Heart left ventricle (tissue), 13 donors: ENCODE data around the gene LCN10.

Experiments
- CTCF ChIP-seq, 12 donors: fragments of 200-600 bp; sonication (generic) in 4 of 12; IDR thresholded peaks; one replicate each; pipeline versions ENCODE4 v1.5.0 to v1.8.0; 2018 to 2022; ENCODE audit warnings: antibody characterized with exemption in 12 of 12, mild to moderate bottlenecking in 5 of 12
- POLR2A ChIP-seq, 2 donors: fragments of 450-650 bp; IDR thresholded peaks; one replicate each; pipeline ENCODE4 v1.6.1; 2017; ENCODE audit warnings: antibody characterized with exemption in 2 of 2, mild to moderate bottlenecking in 2 of 2, moderate library complexity in 2 of 2
- donor health status: ischemic (EF 13 %, LVEDD 7.1; RV severe dilation, severe dysfunction).
- donor health status: DM: no; HTN: yes; CAD: no.
- donor health status: DM: no; HTN: no; CAD: no.
- donor health status: ischemic (EF 25% LVEDD 6.9; RV normal size, moderate dysfunction).
- donor health status: ischemic (EF 25% LVEDD 5.7; RV mildly dilated, moderate dysfunction).
- donor health status: ischemic (EF 35%, LVEDD 5.7; RV mildly dilated, moderate dysfunction).
- donor health status: nonischemic (EF 11% LVEDD 7.7; RV severe dilation, severe dysfunction).
- donor health status: DM: yes; HTN: yes; CAD: no.
- donor health status: PGD.
- donor health status: ischemic (EF 29% LVEDD 5.4; RV normal size, mild dysfunction).
- donor health status: nonischemic (EF 23%, LVEDD 6.1; RV moderate dilation, normal function).

- no peak for TF ChIP-seq CTCF (IDR thresholded peaks at IDR 0.05)
- no peak for TF ChIP-seq POLR2A (IDR thresholded peaks at IDR 0.05)
Measured at GRCh38 chr9:136738960-136739359, 3.8 kb downstream of the LCN10 start.
